Uterus (tissue), 2 donors: Measurements from ENCODE around the gene TC2N.

Experiments
- POLR2A ChIP-seq, 2 donors: fragments of 450-650 bp; IDR thresholded peaks; one replicate each; pipeline ENCODE4 v1.6.1; 2016; ENCODE audit warnings: antibody characterized with exemption in 2 of 2, mild to moderate bottlenecking in 1 of 2, moderate library complexity in 1 of 2
- TF ChIP-seq, protein P1 (sequence below), 4 experiments: fragments of 200-600 bp in 2 of 4; fragments of 450-650 bp in 2 of 4; sonication (generic) in 2 of 4; IDR thresholded peaks; one replicate each; pipeline ENCODE4 v1.5.1; 2016 to 2019; ENCODE audit warnings: antibody characterized with exemption in 4 of 4, mild to moderate bottlenecking in 2 of 4, moderate library complexity in 1 of 4

GRCh38 chr14:91875525-91876286 lies 8.4 kb upstream of the TC2N start:
- TF ChIP-seq POLR2A (IDR thresholded peaks at IDR 0.05): no peak
- TF ChIP-seq, protein P1, sequence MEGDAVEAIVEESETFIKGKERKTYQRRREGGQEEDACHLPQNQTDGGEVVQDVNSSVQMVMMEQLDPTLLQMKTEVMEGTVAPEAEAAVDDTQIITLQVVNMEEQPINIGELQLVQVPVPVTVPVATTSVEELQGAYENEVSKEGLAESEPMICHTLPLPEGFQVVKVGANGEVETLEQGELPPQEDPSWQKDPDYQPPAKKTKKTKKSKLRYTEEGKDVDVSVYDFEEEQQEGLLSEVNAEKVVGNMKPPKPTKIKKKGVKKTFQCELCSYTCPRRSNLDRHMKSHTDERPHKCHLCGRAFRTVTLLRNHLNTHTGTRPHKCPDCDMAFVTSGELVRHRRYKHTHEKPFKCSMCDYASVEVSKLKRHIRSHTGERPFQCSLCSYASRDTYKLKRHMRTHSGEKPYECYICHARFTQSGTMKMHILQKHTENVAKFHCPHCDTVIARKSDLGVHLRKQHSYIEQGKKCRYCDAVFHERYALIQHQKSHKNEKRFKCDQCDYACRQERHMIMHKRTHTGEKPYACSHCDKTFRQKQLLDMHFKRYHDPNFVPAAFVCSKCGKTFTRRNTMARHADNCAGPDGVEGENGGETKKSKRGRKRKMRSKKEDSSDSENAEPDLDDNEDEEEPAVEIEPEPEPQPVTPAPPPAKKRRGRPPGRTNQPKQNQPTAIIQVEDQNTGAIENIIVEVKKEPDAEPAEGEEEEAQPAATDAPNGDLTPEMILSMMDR (IDR thresholded peaks at IDR 0.05): no peak
